GM18507 (cell line): ENCODE results near the gene DNAJC1.

Experiments used
- DNase-seq: peaks from one replicate; pipeline ENCODE4 v3.0.0; 2011; ENCODE audit warnings: low read depth; ENCODE audit not compliant: insufficient read length; ENCODE audit errors: extremely low spot score
- FAIRE-seq: peaks from 2 replicates; lab custom pipeline; 2011; peaks lifted over from hg19 to GRCh38; lab: Jason Lieb, UNC

Gene DNAJC1

DNA sequence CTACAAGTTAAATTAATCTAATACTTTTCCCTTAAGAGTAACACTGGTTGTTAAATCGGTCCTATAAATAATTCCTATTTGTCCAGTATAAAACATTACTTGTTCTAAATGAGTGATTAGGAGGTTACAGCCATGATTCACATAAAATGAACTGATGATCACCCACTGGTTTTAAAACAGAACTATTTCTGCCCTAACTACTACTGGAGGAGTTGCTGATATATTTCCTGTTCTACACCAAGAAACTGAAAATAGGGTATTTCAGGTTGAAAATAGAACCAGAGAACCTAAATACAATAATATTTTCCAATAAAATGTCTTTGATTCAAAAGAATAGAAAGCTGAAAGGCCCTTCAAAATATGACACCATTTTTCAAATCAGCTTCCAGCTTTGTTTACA is 30.9 kb downstream of the DNAJC1 start:
- DNase-seq = no peak
- FAIRE-seq = no peak

DNA sequence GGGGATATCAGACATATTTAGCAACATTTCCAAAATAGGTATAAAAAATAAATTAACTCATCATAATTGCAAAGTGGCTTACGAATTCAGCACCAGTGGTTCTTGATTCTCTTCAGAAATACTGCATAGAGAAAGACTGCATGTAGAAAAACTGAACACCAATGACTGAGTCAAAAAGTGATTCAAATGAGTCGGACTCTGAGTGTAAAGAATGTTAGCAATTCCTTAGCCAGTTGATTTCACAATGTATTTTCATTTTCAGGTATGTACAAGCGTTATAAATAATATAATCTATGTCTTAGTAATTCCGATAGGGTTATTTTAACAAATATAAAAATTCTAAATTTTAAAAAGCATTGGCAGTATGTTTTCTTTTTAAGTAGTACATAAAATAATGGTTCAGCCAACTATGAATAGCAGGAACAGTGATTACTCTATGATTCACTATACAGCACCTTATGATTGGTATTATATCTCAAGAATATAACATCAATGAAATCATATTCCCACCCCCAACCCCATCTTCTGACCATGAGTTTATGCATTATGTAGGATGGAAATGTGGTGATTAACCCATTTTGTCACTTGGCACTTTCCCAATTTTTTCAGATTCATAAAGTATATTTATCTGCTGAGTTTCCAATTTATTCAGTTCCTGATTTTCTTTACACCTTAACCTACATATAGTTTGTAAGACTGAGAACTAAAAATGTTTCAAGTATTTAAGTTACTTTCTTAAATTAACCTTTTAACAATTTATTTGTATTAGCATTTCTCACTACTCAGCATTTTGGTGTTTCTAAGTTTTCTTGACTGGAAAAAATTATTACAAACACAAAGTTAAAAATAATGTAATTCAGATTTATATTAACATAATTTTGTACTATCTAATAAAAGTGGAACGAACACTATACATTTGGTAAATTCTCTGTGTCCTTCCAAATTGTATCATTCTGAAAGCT is 33.9 kb downstream of the DNAJC1 start:
- no peak for FAIRE-seq
- no peak for DNase-seq

DNA sequence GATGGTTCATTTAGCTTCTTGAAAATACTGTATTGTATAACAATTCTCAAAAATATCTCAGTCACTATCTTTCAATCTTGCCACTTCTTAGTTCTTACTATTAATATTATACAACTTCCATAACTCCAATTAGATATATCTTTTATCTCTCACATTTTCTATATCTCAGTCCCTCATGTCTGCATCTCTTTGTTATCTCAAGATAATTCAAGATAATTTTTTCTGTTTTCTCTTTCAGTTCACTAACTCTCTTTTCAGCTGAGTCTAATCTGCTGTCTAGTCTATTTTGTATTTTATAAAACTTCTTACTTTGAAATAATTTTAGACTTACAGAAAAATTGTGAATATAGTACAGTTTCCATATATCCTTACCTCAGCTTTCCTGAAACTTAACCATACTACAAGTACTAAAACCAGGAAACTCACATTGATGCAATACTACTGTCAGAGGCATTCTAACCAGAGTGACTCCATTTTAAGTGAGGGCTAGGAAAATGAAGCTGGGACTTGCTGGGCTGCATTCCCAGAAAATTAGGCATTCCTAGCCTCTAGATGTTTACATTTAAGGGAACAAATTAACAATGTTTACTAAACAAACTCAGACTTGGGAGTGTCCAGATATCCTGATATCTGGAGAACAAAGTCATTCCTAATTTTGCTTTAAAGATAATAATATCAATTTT is 38.4 kb downstream of the DNAJC1 start:
- DNase-seq = no peak
- no peak for FAIRE-seq

DNA sequence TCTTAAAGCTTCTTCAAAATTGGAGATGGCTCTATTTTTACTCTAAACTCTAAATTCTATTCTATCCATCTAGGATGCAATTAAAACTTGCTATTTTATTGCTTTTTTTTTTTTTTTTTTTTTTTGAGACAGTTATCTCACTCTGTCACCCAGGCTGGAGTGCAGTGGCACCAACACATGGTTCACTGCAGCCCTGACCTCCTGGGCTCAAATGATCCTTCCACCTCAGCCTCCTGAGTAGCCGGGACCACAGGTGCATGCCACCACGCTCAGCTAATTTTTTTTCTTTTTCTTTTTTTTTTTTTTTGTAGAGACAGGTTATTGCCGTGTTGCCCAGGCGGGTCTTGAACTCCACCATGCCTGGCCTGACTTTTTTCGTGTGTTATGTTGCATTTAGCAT is 41.2 kb downstream of the DNAJC1 start:
- no peak for DNase-seq
- no peak for FAIRE-seq

DNA sequence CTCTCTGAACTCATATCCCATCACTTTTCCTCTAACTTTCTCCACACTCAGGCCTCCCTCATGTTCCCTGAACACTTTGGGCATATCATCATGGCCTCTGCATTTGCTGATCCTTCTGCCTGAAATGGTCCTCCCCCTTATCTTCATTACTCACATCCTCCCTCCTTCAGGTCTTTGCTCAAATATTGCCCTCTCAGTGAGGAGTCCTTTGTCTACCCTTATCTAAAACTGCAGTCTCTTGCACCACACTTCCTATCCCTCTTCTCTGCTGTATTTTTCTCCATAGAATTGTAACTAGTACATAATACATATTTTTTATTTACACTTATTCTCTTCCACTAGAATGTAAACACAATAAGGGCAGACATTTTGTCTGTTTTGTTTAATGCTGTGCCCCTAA is 41.7 kb downstream of the DNAJC1 start:
- no peak for DNase-seq
- no peak for FAIRE-seq

DNA sequence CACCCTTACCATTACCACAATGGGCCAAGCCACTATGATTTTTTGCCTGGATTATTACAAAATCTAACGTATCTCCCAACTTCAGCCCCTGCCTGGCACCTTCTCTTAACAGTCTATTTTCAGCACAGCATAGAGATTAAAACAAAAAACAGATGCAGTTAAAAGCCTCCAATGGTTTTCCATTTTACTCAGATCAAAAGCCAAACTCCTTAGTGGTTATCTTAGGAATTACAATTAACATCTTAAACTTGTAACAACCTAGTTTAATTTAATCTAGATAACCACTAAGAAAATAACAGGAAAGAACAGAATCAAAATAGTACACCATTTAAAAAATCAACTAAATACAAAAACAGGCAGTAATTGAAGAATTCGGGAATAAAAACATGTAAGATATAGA is 43.5 kb downstream of the DNAJC1 start:
- no peak for FAIRE-seq

DNA sequence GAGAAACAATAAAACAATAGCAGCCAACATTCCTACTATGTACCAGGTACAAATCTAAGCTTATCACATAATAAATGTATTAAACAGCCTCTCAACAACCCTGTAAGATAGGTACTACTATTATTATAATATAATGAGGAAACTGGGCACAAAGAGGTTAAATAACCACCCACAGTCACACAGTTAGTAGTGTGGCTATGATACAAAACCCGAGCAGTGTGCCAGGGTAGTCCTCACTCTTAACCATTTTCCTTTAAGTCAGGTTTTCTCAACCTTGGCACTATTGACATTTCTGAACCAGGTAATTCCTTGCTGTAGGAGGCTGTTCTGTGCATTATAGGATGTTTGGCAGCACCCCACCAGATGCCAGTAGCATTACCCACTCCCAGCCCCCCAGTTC is 48.8 kb downstream of the DNAJC1 start:
- no peak for FAIRE-seq
- no peak for DNase-seq

More for the DNA sequence above, 43.5 kb downstream of the DNAJC1 start:
- no peak for DNase-seq

DNA sequence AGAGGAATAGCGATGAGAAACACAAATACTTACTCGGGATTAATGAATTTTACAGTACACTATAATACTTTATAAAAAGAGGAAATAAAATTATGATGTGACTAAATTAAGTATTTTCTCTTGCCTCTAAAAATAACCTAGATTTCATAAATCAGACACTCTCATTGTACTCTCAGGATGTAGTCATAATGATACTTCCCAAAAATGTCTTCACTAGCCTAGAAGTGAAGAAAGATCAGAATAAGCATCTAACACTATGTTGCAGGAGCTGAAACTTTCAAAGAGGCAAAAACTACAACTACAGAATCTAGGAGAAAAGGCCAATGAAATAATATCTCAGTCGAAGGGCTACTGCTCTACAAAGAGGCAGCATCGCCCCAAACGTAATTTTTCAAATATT is 49.4 kb downstream of the DNAJC1 start:
- DNase-seq (no peak), FAIRE-seq (no peak)

DNA sequence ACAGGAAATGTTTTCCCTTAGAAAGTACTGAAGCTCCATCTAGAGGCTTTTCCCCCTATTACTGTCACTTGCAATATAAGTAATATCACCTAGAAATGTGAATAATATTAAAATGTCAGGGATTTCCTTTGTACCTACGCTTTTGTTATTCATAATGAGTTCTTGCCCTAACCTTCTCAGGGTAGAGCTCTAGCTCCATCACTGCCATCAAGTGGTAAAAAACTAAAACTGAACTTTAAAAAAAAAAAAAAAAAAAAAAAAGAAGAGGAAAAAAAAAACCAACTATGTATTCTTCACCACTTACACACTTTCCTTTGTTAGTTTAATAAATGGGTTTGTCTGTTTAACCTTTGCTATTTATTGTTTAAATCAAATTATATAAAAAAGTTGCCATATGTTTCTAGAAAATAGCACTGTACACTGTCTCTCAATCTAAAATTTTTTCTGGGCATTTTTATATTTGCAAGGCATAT is 49.9 kb downstream of the DNAJC1 start:
- peak; percentile 75 for FAIRE-seq
- peak; percentile 23 for DNase-seq

DNA sequence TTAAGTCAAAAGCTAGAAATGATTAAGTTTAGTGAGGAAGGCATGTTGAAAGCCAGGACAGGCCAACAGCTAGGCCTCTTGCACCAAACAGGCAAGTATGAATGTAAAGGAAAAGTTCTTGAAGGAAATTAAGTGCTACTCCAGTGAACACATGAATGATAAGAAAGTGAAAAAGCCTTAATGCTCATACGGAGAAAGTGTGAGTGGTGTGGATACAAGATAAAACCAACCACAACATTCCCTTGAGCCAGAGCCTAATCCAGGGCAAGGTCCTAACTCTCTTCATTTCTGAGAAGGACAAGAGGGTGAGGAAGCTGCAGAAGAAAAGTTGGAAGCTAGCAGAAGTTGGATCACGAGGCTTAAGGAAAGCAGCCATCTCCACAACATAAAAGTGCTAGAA is 53.0 kb downstream of the DNAJC1 start:
- no peak for FAIRE-seq
- no peak for DNase-seq

DNA sequence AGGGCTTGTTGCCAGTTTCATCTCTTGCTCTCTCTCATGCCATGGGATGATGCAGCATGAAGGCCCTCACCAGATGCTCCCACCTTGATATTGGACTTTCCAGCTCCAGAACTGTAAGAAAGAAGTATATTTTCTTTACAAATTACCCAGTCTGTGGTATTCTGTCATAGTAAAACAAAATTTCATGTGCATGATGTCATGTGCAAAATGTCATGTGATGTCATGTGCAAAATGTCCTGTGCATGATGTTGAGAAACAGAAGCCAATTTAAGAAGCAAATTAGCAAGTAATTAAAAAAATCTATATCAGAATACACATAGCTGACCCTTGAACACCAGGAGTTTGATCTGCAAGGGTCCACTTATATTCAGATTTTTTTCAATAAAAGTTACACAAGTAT is 56.6 kb downstream of the DNAJC1 start:
- FAIRE-seq (no peak), DNase-seq (no peak)

DNA sequence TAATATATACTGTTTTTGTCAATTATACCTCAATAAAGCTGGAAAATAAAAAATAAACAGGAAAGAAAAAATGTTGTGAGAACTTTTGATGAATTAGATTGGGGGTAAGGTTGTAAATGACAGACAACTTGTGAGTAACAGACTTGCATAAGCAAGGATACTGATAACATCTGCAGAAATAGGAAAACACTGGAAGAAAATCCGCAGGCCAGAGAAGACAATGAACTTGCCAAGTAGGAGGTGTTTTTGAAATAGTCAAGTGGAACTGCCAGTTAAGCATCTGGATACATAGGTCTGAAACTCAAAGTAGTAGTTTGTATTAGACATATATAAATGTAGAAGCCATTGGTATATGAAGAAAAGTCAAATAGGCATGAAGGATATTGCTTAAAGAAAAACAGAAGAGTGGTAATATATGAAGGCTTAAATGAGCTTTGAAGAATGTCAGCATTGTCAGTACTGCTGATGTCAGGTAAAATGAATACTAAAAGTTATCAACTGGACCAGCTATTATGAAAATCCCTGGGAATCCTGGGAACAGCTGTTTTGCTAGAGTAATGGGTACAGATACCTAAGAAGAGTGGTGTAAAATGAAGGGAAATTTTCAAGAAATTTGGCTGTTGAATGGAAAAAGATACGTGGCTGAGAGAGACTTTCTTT is 58.7 kb downstream of the DNAJC1 start:
- DNase-seq (no peak), FAIRE-seq (no peak)

DNA sequence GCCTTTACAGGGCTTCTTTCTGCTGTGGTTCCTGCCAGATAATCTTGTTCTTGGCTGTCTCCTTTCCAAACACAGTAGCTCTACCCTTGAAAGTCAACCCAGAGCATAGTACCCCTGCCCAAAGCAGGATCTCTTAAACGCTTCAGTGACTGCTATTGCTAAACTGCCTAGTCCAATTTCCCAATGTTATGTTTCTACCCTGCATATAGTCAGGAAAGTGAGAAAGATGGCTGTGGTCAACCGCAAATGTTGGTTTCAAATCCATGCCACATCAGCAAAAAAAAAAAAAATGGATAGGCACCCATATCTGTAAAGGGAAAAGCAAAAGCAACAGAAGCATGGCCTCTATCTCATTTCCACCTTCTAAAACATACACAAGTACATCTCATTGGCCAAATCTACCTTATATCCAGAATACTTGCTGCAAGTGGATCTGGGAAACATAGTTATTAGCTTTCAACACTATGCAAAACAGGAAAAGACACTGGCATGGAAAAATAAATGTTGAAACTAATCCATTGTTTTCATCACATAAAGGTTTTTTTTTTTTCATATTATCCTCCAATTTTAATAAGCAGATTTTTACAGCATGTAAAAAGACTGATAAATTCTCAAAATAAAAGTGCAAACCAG is 59.8 kb downstream of the DNAJC1 start:
- peak; percentile 29 for FAIRE-seq
- DNase-seq = no peak

DNA sequence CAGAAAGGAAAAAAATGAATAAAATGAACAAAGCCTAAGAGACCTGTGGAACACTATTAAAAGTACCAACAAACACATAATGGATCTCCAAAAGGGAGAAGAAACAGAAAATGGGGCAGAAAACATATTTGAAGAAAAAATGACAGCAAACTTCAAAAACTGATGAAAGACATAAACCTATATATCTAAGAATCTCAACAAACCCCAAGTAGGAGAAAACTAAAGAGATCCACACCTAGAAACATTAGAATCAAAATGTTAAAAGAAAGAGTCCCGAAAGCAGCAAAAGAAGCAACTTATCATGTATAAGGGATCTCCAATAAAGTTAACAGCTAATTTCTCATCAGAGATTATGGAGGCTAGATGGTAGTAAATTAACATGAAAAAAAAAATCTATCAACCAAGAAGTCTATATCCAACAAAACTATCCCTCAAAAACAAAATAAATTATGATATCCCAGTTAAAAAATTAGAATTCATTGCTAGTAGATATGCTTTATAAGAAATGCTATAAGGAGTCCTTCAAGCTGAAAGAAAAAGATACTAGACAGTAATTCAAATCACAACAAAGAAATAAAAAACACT is 68.0 kb downstream of the DNAJC1 start:
- FAIRE-seq = no peak
- DNase-seq = no peak

DNA sequence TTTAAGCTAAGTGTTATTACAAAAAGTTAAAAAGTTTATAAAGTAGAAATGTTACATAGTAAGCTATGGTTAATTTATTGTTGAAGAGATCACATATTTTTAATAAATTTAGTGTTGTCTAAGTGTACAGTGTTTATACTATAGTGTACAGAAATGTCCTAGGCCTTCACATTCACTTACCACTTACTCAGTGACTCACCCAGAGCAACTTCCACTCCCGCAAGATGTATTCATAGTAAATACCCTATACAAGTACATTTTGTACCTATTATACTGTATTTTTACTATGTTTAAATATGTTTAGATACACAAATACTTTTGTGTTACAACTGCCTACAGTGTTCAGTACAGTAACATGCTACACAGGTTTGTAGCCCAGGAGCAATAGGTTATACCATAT is 69.2 kb downstream of the DNAJC1 start:
- no peak for FAIRE-seq
- no peak for DNase-seq

DNA sequence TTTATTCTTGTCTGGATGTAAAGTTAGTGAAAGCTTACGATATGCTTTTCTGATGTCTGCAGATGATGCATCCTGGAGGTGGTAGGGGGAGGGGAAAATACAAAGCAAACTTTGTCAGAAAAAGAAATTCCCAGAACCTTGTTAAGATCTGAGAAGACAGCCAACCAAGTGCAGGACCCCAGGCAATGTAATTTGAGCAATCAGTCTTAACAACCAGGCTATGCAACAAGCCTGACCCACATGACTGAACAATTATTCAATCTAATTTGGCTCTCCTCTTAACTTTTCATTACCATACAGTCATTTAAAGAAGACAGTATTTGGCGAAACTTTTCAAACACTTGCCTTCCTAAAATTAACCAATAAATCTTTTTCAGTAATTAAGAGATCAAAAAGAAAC is 74.5 kb downstream of the DNAJC1 start:
- no peak for DNase-seq
- FAIRE-seq = no peak

DNA sequence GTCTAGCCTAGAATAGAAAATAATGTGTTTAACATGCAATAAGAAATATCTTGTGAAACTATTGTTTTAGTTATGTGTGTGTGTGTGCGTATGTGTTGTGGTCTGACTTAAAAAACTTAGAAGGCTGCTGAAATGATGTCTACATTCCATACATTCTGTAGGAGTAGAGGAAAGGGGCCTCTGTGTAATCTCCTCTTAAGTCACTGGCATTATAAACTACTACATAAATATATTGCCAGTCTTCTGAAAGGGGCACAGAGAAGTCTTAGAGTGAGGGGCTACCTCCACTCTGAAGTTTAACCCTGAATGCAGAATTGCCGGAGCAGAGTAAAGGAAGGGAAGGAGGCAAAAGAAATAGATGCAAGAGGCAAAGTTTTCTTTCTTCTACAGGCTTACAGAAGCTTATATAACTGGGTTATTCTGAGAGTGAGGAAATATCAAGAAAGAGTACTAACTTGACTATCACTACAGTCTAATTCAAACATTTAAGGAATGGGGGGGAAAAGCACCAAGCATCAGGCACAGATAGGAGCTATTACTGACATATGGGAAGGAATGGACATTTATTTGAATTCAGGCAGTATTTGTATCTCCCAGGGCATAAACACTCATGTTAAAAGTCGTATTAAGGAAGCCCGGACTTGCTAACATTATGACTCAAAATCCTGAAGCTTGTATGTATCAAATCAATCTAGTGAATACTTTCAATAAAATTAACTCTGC is 75.7 kb downstream of the DNAJC1 start:
- FAIRE-seq = no peak
- no peak for DNase-seq

DNA sequence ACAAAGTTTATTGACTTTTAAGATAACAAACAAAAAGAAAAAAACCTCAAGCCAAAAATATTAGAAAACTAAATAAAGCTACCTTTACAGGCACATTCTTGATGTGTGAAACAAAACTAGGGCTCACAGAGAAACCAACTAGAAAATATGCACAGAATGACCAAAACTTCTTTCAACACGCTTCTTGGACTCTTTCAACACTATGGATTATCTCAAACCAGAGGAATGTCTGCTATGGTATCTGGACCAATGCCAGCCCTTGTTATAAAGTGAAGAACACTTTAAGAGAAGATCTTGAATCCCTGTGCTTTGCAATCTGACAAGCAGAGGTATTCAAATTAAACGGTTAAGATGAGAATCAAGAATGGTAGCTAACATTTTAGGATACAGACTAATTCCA is 76.6 kb downstream of the DNAJC1 start:
- DNase-seq (no peak), FAIRE-seq (no peak)

DNA sequence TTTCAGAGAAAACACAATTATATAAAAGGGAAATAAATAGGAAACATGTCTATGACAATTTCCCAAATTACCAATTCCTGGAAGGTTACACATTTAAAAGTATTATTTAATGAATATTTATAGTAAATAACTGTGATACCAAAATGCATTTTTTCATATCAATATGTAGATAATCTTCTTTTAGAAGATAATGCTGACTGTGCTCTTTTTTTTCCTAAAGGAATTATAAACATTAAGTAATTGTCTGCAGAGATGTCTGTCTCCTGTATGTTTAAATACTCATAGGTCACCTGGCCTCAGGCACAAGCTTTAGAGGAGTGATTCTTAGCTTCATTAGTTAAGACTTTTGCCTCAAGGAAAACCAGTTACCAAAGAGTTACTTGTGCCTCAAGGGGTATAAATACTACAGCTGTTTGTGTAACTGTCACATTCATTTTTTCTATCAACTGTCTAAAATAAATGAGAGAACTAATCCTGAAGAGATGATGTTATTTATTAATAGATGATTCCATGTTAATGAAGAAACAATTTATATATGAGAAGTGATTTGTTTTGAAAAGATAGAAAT is 77.1 kb downstream of the DNAJC1 start:
- FAIRE-seq = no peak
- no peak for DNase-seq
